SK-N-DZ (cell line): ENCODE results near the gene SORBS1.

ENCODE experiments used
- DNase-seq: peaks from one replicate; pipeline ENCODE4 v3.0.0-alpha.2; 2015; ENCODE audit warnings: low spot score

SORBS1 gene

GRCh38 chr10:95566136-95566535 lies 5.0 kb upstream of the SORBS1 start:
- no peak for DNase-seq

DNA sequence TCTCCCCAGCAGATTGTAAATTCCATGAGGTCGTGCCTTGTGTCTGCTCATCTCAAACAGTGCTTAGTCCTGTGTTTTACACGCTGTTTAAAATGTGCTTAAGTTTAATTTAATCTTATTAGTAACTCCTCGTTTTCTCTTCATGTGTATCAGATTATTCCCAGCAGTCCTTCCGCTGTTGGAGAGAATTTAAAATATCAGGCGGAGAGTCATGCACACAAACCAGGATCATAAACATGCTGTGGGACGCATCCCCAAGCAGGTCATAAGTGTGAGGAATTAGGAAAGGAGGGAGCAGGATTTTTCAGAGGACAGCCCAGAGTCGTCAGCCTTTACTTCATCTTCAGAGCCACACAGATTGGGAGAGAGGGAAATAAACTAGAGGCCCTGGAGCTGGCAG lies 4.2 kb upstream of the SORBS1 start:
- no peak for DNase-seq

DNA sequence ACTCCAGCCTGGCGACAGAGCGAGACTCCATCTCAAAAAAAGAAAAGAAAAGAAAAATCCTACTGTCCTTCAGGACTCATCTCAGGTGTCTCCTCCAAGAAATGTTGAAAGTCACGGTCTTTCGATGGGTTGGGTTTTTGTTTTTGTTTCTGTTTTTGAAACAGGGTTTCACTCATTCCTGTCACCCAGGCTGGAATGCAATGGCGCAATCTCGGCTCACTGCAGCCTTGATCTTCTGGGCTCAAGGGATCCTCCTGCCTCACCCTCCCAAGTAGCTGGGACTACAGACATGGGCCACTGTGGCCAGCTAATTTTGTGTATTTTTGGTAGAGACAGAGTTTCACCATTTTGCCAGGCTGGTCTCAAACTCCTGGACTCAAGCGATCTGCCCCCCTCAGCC lies 3.1 kb upstream of the SORBS1 start:
- DNase-seq: no peak

DNA sequence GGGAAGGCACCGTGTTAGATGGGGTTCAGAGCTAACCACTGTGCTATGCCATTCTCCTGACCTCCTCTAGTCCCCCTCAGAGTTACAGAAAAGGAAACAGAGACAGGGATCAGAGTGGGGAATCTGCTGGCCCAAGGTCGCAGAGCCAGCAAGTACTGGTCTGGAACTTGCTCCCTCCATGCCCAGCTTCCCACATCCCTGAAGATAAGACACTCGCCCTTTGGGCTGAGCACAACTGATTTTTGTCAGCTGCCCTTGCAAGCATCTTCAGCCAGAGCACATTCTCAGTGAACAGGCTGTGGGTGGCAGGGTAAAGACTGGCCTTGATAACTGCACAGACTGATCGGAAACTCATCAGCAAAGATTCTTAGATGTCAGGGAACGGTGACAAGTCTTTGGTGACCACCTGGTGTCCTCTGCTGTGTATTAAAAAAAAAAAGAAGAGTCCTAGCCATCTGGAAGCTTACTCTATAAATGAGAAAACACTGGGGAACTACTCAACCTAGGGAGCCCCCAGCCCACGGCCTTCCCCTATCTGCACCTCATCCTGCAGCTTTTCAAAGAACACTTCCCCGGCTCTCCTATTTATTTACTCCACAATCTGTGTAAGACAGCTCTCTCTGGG lies 1.3 kb upstream of the SORBS1 start:
- DNase-seq: no peak

- DNase-seq: no peak
Observed at GRCh38 chr10:95561864-95562177, 650 bp upstream of the SORBS1 start.

GRCh38 chr10:95560278-95561176 lies 644 bp downstream of the SORBS1 start:
- DNase-seq: peak; percentile 34

- peak; percentile 33 for DNase-seq
Observed at GRCh38 chr10:95559896-95560277, 1.3 kb downstream of the SORBS1 start.

- DNase-seq: no peak
Observed at GRCh38 chr10:95559471-95559870, 1.7 kb downstream of the SORBS1 start.

GRCh38 chr10:95558593-95559320 lies 2.4 kb downstream of the SORBS1 start:
- no peak for DNase-seq

DNA sequence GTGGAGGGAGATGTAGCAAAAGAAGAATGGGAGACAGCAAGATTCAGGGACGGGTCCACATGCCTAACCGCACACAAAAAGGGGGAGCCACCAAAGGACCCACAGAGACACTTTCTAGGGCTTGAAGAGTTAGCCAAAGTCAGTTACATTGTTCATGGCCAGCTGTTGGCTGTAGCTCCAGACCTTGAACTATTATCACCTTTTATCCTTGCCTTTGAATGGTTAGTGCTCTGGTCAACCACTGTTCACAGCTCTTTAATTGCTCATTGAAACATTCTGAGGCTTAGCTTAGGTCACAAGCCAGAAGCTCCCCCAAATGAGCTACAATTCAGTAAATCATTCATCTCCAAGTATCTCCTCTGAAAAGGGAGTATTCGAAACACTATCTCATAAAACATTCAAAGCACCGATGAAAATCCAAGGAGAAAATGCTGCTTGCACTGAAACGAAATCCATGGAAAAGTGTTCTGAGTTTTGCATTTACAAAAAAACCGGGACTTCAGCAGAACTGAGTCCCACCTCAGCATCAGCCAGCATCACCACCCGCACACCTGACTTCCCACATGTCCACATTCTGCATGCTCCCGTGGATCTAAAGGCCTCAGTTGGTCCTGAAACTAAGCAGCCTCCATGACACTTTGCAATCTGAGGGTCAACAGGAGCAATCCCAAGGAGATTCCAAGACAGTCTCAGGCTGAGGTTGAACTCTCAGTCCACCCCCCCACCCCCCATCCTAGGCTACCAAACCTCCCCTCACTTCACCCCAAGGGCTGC lies 4.0 kb downstream of the SORBS1 start:
- no peak for DNase-seq

- DNase-seq: no peak
Observed at GRCh38 chr10:95553674-95554073, 7.5 kb downstream of the SORBS1 start.

DNA sequence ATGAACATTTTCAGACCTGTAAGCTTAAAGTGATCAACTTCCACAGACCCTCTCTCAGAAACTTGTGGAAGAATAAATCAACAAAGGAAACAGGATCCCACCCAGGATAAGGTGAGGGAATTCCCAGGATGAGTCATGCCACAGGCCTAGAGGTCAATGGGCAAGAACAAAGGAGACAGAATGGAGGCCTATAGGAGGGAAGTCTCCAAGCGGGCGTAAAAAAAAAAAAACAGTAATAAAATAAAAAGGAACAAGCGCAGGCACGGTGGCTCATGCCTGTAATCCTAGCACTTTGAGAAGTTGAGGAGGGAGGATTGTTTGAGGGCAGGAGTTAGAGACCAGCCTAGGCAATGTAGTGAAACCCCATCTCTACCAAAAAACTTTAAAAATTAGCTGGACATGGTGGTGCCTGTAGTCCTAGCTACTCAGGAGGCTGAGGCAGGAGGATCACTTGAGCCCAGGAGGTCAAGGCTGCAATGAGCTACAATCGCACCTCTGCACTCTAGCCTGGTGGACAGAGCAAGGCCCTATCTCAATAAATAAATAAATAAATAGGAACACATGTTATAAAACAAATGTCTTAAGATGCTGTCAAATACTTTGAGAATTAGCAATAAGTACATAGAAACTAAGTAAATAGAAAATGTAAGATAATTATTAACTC lies 8.4 kb downstream of the SORBS1 start:
- no peak for DNase-seq

DNA sequence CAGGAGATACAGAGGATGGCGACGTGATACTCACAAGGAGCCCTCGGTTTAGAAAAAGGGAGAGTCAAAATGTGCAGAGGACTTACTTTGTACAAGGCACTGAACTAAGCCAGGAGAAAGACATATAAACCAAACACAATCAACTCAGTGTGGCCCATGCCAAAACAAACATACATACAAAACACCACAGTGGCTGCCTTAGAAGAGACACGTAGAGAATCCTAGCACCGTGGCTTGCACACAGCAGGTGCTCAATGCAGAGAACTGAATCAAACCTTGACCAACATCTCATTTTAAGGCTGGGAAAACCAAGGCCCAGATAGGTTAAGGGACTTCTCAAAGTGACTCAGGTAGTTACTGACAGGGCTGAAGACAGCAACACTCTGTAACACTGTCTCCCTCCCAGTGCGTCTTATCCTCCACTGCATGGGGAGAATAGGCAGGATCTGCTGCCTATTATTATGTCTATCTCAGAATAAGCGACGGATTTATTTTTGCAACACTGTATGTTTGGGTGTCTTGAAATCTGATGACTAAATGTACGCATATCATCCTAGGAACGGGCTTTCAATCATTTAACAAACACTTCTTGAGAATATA lies 11.0 kb downstream of the SORBS1 start:
- DNase-seq: no peak

GRCh38 chr10:95547791-95548435 lies 13.3 kb downstream of the SORBS1 start:
- no peak for DNase-seq

GRCh38 chr10:95547197-95547596 lies 14.0 kb downstream of the SORBS1 start:
- DNase-seq: no peak

GRCh38 chr10:95545981-95546380 lies 15.2 kb downstream of the SORBS1 start:
- no peak for DNase-seq

DNA sequence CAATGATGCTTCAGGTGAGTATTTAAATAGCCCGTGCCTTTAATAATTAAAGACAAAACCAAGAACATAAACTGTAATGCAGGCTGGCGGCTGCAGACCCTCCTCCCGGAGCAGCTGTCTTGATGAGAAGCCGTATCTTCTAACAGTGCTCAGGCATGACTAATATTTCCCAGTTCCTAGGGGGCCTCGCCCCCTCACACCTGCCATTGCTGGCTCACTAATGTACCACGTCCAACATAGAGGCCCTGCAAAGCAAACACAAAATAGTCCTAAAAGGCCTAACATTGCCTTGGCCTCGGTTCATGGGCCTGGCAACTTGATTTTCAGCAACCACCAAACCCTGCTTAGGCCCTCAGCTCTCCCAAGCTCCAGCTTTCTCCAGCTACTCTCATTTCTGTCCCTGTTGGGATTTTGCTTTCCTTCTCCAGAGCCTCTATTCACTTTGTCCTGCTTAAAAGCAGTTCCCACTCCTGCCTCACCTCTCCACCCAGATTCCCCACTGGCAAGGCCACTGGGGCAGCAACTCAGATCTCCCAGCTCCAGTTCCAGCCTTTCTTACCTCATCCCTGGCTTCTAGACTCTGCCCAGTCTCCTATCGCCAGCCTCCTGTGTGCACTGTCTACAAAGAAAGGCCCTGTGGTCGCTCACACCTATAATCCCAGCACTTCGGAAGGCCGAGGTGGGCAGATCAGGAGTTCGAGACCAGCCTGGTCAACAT lies 16.2 kb downstream of the SORBS1 start:
- no peak for DNase-seq

GRCh38 chr10:95543459-95543858 lies 17.7 kb downstream of the SORBS1 start:
- no peak for DNase-seq

GRCh38 chr10:95542761-95543160 lies 18.4 kb downstream of the SORBS1 start:
- DNase-seq: no peak

GRCh38 chr10:95542330-95542729 lies 18.8 kb downstream of the SORBS1 start:
- no peak for DNase-seq
